HG03460 (cell line): ENCODE measurements around the gene CCDC188.
"Not testable (repeated sequence)": the region's sequence is repeated elsewhere in the genome, so short reads cannot be mapped to it uniquely, and the experiment has no call there.

ENCODE experiments used
- ATAC-seq: cut with Tn5 transposase; IDR thresholded peaks from one replicate; pipeline ENCODE4 v1.9.1; 2021; ENCODE audit not compliant: unreplicated experiment

The CCDC188 gene

GRCh38 chr22:20171288-20172140 is 20.7 kb upstream of the CCDC188 start:
- ATAC-seq: no peak

DNA sequence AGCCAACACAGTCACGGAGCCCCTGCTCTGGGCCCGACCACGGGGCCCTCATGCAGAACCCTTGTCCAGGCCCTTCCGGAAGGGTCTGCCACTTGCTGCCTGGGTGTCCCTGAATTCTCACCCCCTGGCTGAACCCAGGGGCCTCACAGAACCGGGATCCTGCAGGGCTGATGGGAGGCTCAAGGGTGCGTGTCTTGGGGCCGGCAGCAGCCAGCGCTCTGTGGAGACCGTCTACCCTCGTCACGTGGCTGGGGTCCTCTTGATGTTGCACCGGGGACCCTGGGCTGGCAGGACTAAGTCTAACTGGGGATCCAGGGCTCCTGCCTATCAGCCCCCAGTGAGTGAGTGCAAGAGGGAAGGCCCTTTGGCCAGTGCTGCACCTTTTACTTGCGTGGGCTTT is 19.3 kb upstream of the CCDC188 start:
- ATAC-seq: no peak

DNA sequence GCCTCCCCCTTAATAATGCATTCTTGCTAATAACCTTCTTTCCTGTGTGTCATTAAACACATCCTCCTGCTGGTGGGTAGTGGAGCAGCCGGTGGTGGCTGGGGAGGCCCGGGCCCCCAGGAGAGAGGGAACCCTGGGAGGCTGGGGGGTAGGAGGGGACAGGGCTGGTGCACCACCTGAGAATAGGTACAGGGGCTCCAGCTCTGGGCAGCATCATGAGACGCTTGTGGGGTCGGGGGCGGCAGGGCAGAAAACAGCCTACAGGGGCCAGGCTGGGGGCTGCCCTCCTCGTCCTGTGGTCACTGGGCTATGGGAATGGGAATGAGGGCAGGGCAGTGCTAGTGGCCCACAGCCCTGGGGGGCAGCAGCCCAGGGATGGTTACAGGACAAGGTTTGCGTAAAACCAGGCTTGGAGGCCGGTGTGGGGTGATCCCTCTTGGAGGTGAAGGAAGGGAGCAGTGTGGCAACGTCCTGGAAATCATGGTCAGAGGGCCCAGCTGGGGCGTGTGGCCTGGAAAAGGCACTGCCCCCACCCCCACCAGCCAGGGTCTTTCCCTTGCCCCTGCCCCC is 18.5 kb upstream of the CCDC188 start:
- no peak for ATAC-seq

DNA sequence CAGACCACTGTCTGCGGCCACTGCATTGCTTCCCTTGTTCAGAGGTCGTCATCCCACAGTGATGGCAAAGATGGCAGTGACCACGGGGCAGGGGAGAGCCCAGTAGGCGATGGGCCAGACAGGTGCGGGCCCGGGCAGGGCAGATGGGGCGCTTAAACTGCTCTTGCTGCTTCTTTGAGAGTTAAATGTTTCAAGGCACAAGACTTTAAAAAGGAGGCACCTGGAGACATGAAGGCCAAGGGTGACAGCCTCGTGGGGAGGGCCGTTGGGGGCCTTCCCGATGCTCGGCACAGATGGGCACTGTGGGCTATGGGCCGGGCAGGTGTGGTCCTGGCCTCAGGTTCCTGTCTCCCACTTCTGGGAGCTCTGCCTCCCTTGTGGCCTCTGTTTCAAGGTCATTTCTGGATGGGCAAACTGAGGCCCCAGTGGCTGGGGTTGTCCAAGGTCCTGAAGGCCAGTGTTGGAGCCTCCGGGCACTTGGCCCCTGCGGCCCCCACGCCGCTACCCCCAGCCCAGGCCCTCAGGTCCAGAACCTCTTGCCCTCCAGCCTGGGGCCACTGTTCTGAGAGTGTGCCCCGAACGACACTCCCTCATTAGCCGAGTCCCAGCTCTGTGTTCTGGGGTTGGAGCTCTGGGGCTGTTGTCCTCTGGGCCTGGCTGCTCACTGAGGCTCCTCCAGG is 16.9 kb upstream of the CCDC188 start:
- ATAC-seq: no peak

DNA sequence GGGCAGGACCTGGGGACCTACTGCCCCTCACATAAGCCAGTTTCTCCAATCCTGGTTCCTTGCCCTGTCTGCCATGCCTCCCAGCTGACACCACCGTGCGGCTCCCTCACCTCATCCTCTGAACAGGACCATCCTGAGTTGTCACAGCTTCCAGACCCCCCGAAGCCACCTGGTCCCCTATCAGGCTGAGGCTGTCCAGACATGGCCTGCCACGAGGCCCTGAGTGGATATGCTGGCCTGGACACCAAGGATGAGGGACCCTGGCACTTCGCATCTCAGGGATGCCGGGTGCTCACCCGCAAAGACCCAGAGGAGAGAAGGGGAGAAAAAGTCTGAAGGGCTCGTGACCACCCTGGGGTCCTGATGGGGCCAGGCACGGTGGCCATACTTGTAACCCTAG is 15.8 kb upstream of the CCDC188 start:
- no peak for ATAC-seq

- ATAC-seq: no peak
These were observed 15.1 kb upstream of the CCDC188 start for GRCh38 chr22:20165913-20166312.

DNA sequence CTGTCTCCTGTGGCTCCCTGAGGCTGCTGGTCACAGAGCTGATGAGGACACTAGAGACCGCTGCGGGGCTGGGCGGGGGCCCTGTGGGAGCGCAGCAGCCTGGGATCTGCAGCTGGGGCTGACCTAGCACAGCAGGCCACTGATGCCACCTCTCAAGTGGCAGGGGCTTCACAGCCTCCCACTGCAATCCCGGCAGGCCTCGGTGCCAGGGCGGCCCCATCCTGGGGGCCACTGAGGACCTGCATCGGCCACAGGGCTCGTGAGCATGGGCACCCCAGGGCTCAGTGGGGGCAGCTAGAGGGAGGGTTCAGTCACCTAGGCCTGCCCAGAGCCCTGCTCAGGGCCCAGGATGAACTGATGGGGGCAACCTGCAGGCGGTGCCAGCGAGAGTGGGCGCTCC is 14.6 kb upstream of the CCDC188 start:
- ATAC-seq: no peak

- no peak for ATAC-seq
These were observed 14.0 kb upstream of the CCDC188 start for GRCh38 chr22:20164863-20165262.

DNA sequence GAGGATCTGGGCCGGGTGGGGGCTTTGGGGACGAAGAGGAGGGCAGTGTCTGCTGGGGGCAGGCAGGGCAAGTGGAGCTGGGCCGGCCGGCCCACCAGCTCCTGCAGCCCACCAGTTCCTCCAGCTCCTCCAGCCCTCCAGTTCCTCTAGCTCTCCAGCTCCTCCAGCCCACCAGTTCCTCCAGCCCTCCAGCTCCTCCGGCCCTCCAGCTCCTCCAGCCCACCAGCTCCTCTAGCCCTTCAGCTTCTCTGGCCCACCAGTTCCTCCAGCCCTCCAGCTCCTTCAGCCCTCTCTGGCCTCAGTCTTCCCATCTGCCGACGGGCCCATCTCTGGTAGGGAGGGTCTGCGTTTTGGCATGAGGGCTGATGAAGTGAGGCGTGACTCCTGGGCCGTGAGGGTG is 9.2 kb upstream of the CCDC188 start:
- ATAC-seq: no peak

DNA sequence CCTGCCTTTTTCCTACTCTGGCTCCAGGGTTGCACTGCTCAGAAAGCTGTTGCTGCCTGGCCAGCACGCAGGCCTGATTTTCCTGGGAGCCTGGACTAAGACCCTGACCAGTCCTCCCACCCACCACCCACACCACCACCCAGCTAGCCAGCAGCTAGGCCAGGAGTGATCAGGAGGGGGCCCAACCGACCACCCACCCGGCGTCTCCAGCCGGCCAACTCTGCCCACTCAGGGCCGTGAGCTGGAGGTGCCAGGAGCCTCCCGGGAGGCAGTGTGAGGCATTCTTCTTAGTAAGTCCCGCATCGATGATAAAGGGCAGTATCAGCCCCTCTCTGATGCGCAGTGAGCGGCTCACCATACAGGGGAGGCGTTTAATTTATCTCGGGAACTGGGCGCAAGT is 8.7 kb upstream of the CCDC188 start:
- ATAC-seq: not testable (repeated sequence)

DNA sequence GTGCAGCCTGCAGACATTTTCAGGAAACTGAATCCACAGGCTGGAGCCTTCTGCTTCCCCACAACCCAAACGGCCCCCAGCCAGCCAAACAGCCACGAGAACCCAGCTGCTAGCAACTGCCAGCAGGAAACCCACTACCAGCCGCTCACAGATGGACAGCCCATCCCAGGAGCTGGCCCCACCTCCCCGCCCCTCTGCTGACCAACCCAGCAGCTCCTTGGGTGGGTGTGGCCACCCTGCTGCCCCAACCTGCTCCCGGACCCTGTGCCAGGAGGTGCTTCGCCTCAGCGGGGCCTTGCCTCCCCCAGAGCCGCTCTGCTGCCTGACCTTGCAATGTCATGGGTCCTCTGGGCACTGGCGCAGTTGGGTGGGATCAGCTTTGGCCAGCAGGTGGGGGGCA is 8.2 kb upstream of the CCDC188 start:
- ATAC-seq: no peak

DNA sequence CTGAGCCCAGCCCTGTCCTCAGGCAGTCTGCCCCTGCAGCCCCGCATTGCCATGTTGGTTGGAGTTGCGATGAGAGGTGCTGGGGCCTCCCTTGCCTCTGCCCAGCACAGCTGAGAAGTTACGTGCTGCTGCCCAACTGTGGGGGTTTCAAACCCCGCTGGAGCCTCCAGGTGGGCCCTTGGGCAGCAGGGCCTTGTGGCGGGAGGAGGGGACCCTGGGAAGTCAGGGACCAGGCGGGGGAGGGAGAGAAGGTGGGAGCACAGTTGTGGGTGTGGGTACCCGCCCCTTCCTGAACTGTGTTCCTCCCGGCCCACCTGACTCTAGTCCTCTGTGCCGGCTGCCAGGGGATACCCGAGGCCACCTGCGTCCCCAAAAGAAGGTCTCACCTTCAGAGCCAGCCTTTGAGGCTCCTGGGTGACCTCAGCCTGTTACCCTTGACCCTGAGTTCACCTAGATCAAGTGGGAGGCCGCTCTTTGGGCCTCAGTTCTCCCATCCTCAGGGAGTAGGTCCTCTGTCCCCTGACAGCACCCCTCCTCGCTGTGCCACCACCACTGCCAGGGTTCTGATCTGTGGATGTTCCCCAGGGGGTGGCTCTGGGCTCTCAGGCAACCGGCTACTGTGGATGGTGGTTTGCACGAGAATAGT is 7.7 kb upstream of the CCDC188 start:
- no peak for ATAC-seq

DNA sequence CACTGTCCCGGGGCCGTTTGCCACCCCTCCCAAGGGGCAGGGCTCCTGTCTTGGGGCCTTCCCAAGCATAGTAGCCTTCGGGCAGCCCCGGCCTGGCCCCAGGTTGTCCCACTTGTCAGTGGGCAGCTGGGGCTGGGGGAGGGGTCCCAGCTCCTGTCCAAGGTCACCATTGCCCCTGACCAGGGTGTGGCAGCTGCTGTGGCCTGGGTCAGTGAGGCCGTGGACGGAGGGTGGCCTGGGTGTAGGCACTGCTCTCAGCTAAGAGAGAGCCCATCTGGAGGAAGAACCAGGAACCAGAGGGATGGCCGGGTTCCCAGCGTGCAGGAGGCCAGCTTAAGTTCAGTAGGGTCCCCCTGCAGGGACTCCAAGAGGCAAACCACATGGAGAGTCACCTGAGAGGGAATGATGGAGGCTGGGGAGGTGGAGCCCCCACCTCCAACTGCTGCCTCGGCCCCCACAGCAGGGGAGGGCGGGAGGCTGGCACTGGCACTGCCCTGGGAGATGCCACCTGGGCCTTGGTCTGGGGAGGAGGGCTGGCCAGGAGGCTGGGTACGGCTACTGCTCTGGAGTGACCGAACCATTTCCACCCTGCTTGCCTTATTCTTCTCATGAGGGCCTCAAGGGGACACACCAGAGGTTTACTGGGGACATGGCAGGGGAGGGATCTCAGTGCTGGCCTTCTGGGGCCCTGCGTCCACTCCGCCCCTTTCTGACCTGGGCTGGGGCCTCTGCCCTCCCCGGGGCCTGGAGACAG is 6.8 kb upstream of the CCDC188 start:
- ATAC-seq: no peak

DNA sequence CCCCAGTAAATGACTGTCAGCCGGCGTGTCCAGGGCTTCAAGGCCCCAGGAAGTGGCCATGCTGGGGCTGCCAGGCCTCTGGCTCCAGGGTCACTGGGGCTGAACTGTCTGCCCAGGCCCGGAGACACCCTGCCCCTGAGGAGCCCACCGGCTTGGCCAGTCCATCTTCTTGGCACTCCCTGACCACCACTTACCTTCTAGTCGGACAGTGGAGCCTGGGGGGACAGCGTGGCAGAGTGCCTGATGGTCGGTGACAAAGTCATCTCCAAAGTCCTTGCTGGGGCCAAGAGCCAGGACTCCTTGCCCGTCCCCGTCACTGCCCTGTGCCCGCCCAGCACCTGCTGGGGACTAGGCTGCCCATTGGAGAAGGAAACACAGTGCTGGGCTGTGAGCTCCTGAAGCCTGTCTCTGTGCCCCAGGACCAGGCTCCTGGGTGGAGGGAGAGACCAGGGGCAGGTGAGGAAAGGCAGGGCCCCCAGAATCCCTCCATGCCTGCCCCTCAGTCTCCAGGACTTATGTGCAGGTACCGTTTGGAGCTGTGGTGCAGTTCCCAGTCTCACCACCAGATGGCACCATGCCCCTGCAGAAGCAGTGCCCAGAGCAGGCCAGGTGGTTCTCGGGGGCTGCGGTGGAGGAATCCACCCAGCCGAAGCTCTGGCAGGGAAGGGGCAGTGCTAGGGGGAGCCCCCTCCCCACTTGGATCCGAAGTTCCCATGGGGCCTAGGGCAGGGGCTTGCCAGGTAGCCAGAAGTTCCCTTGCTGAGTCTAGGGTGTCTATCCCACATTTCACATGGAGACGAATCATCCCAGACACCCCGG is 6.0 kb upstream of the CCDC188 start:
- ATAC-seq: no peak

DNA sequence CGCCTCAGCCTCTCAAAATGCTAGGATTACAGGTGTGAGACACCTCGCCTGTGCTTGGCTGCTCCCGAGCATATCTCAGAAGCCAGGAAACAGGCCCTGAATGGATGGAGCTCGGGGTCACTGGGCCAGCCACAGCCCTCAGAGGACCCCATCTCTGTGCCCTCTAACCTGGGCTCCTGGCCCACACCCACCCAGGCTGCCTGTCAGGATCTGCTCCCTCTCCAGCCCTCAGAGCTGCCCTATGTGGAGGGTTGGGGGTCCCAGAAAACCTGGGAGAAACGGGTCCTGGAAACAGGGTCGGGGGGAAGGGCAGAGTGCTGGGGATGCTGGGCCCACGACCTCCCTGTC is 5.2 kb upstream of the CCDC188 start:
- ATAC-seq: no peak

DNA sequence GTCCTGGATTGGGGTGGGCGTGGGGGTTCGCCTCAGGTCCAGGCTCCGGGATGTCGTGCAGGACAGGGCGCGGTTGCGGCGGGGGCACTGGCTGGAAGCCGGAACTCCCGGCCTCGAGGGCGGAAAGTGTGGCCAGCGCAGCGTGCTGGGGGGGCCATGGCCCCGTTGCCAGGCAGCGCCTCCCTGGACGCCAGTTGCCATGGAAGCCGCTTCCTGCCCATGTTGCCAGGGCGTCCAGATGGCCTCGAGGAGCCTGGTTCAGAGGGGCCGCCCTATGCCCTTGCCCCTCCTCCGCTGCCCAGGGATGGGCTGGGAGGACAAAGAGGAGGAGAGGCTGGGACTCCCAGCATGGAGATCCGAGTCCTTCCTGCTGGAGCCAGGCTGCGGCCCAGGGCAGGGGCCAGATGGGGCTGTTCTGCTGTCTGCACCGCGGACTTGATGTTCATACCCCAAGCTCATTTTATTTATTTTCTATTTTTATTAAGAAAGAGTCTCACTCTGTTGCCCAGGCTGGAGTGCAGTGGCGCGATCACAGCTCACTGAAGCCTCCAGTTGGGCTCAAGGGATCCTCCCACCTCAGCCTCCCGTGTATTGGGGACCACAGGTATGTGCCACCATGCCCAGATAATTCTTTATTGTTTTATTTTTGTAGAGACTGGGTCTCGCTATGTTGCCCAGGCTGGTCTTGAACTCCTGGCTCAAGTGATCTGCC is 4.6 kb upstream of the CCDC188 start:
- no peak for ATAC-seq

GRCh38 chr22:20154602-20155187 is 3.8 kb upstream of the CCDC188 start:
- ATAC-seq: no peak

DNA sequence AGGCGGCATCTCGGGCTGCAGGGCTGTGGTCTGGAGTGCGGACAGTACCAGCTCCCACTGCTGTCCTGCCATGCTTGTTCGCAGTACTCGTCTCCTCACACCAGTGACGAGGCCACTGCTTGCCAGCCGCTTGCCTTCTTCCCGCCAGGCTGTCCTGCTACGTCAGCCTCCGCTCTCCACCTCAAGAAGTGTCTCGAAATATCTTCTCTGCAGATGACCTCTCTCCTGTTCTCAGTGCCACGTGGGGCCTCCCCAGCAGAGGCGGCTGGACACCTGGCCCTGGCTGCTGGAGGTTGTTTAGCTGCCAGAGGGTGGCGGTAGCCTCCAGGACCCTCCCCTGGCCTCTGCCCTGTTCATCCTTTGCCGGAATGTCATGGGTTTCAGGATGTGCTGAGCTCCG is 3.1 kb upstream of the CCDC188 start:
- ATAC-seq: no peak

DNA sequence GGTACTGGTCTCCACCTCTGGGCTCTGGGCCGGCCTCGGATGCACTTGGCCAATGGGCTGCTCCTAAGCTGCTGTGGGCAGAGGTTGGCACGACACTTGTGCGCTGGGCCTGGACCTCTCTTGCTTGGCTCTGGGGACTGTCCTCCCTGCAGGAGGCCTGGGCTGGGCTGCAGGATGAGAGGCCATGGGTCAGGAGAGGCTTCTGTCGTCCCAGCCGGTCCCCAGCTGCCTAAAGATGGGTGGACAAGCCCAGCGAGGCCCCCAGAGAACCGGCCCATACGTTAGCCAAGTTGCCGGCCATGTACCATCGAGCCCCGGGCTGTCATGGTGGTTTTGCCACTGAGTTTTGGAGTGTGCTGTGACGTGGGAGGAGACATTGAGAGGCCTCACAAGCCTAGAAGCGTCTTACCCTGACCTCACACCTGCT is 1.6 kb upstream of the CCDC188 start:
- ATAC-seq: no peak
